GM18508 (cell line): Measurements from ENCODE around the gene SMIM7.
"Not testable (repeated sequence)": the region's sequence is repeated elsewhere in the genome, so short reads cannot be mapped to it uniquely, and the experiment has no call there.

Experiments used
- ATAC-seq: cut with Tn5 transposase; IDR thresholded peaks from one replicate; pipeline ENCODE4 v1.9.1; 2021; ENCODE audit warnings: moderate number of reproducible peaks; ENCODE audit not compliant: insufficient read depth, unreplicated experiment

Gene SMIM7

DNA sequence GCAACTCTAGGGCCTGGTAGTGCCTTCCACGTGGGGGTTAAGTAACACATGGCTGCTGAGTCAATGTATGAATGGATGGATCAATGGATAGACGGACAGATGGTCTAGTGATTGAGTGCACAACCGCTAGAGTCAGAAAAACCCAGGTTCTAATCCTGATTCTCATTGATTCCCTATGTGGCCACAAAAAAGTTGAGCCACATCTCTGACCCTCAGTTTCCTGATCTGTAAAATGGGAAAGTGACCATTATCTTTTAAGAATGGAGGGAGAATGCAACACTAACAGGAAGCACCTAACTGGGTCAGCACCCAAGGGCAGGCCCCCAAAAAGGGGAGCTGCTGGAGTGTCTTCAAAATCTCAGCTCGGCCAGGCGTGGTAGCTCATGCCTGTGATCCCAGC lies 2.6 kb downstream of the SMIM7 start:
- no peak for ATAC-seq

GRCh38 chr19:16655727-16656126 lies 4.2 kb downstream of the SMIM7 start:
- no peak for ATAC-seq

DNA sequence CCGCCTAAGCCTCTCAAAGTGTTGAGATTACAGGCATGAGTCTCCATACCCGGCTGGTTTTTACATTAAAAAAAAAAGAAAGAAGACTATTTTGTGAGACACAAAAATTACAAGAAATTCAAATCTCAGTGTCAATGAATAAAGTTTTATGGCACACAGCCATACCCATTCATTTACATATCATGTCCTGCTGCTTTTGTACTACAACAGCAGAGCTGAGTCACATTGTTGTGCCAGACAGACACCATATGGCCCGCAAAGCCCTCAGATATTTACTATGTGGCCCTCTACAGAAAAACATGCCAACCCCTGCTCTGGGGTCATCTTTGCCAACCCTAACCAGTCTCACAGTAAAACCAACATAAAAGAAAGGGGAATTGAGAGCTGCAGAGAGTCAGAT lies 5.3 kb downstream of the SMIM7 start:
- ATAC-seq: no peak

- no peak for ATAC-seq
Measured at GRCh38 chr19:16654140-16654539, 5.8 kb downstream of the SMIM7 start.

DNA sequence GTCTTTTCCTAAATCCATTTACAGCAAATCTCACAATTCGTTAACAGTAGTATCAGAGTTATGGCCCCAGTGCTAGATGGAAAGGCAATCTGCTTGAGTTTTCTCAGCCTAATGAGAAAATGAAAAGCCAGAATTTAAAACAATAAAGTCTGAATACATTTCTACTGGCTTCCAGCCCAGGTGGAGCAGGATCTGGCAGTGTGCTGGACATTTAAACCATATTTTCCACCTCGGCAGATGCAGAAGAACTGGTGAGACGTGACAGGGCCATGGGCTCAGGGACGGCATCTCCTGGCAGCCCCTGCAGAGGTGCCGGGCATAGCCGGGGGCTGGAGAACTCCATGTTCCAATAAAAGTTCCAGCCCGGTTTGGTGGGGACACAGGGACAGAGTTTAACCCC lies 7.1 kb downstream of the SMIM7 start:
- ATAC-seq: no peak

GRCh38 chr19:16651421-16652188 lies 8.3 kb downstream of the SMIM7 start:
- ATAC-seq: not testable (repeated sequence)

DNA sequence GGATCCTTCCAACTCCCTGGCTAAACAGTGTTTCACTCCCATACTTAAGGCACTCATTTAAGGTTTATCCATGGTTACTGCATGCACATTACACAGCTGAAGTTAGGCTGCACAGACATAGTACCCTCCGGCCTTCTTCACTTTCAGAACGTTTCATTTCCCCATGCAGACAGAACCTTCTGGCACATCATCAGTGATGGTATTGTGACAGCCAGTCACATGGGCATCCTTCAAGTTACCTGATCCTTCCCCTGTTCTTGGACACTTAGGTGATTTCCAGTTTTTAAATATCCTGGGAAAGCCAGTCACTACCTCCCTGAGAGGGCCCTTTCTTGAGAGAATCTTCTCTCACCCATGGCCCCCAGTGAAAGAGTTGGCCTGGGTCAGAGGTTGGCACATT lies 9.1 kb downstream of the SMIM7 start:
- ATAC-seq: no peak

DNA sequence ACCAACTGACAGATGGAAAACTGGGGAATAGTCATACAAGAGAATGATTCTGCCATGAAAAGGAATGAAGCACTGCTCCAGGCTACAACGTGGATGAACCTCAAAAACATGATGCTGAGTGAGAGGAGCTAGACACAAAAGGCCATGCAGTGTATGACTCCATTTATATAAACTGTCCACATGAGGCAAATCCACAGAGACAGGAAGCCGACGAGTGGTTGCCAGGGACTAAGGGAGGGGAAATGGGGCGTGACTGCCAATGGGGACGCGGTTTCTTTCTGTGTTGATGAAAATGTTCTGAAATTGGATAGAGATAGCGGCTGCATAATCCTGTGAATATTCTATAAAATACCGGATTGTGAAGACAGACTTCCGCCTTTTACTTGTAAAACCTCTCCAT lies 10.2 kb downstream of the SMIM7 start:
- no peak for ATAC-seq

- no peak for ATAC-seq
Measured at GRCh38 chr19:16645140-16645539, 14.8 kb downstream of the SMIM7 start.

DNA sequence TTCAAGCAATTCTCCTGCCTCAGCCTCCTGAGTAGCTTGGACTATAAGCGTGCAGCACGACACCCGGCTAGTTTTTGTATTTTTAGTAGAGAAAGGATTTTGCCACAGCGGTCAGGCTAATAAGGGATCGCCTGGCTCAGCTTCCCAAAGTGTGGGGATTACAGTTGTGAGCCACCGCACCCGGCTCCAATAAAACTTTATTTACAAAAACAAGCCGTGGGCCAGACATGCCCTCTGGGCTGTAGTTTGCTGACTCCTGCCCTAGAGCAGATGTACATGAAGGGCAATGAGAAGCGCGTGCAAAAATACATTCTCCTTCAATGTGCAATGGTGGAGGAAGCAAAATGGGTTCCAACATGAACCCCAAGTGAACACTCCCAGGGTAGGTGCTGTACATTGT lies 18.2 kb downstream of the SMIM7 start:
- ATAC-seq: no peak

DNA sequence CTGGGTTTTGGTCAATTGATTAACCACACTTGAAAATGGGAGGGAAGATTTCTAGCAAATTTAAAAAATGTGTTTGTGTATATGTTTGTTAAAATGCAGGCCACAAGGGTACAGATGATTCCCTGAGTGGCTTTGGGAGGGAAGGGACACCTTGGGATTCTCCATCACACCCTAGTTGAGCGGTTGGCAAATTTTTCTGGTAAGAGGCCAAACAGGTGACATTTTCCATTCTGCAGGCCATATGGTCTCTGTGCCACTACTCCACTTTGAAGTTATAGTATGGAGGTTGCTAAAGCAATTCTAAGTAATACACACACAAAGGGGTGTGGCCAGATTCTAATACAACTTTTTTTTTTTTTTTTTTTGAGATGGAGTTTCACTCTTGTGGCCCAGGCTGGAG lies 19.0 kb downstream of the SMIM7 start:
- no peak for ATAC-seq

- no peak for ATAC-seq
Measured at GRCh38 chr19:16638666-16639065, 21.3 kb downstream of the SMIM7 start.

- no peak for ATAC-seq
Measured at GRCh38 chr19:16637535-16637934, 22.4 kb downstream of the SMIM7 start.

- no peak for ATAC-seq
Measured at GRCh38 chr19:16631465-16631864, 28.5 kb downstream of the SMIM7 start.

DNA sequence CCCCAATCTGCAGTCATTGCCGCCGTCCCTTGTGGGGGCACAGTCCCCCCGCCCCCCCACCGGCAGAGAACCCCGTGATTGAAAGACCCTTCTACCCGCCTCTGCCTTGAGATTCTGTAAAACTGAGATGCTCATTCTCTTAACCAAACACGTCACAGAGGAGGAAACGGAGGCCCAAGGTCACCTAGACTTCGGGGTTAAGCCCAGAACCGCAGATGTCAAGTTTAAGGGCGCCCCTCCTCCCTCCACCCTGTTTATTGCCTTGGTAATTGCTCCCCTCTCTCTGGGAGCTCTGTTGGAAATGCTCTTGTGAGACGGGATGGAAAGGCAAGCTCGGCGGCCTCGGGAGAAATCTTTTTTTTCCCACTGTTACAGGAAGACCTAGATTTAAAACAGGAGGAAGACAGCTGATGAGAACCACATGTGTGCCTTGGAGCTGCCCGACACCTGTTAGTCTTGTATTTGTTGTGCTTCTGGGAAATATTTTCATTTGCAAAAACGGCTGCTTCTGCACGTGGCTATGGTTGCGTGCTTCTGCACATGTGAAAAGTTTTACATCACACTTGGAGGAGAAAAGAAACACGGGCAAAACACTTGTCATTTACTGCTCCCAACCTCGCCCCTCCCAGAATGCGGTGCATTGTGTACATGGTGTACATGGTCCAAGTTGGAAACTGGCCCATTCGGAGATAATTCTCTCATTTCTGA lies 30.8 kb downstream of the SMIM7 start:
- ATAC-seq: no peak

GRCh38 chr19:16628183-16628983 lies 31.6 kb downstream of the SMIM7 start, which contains the start of gene MED26:
TSS of gene MED26 (minus strand) at chr19:16628204. CDS start at chr19:16627943, 261 bp downstream.
- ATAC-seq: peak; percentile 44

GRCh38 chr19:16627928-16628182 lies 32.1 kb downstream of the SMIM7 start:
- ATAC-seq: no peak

GRCh38 chr19:16627193-16627927 lies 32.6 kb downstream of the SMIM7 start:
- ATAC-seq: no peak

GRCh38 chr19:16626796-16627192 lies 33.1 kb downstream of the SMIM7 start:
- ATAC-seq: no peak

- ATAC-seq: no peak
Measured at GRCh38 chr19:16625163-16625958, 34.6 kb downstream of the SMIM7 start.
